IMR-90 (cell line): Measurements from ENCODE around the gene TSSK3. TPM values are rescaled to one million over a fixed set of nuclear protein-coding genes. Genes with fewer than 3 reads are reported as not detected.

ENCODE experiments used
- ATAC-seq: fragments of 200-7000 bp; cut with Tn5 transposase; 2 replicates; pipeline ENCODE4 v1.9.1; 2020; ENCODE audit warnings: low read depth, mild to moderate bottlenecking, moderate library complexity
- BruUV-seq: library from RNA; stranded (reverse); fragments of 400-500 nt; replicated peaks from 2 replicates; lab custom pipeline; 2021; lab: Mats Ljungman, UMichigan
- CTCF ChIA-PET: fragments of 300-600 bp; formaldehyde crosslinking; extraction: SDS; loops from one replicate; lab custom pipeline; 2021; ENCODE audit warnings: antibody characterized with exemption; lab: Yijun Ruan, JAX
- POLR2A ChIA-PET: fragments of 300-600 bp; sonication (Branson Sonifier 250); formaldehyde crosslinking; loops from one replicate; lab custom pipeline; 2022; ENCODE audit warnings: antibody characterized with exemption; ENCODE audit not compliant: unreplicated experiment; lab: Charles Lee
- DNase-seq: peaks from one replicate; pipeline ENCODE4 v3.0.0; 2013
- H2AFZ ChIP-seq: replicated peaks from 2 replicates; pipeline ENCODE3; 2013; ENCODE audit warnings: low read length, mild to moderate bottlenecking; ENCODE audit not compliant: poor library complexity
- H2AK5ac ChIP-seq: 2 replicates; pipeline ENCODE4 v1.6.1; 2013; ENCODE audit warnings: low read depth, low read length, inconsistent platforms
- H2AK9ac ChIP-seq: replicated peaks from 2 replicates; pipeline ENCODE3; 2013; ENCODE audit warnings: mild to moderate bottlenecking, low read depth, low read length, moderate library complexity; ENCODE audit not compliant: poor library complexity
- H2BK120ac ChIP-seq: 2 replicates; pipeline ENCODE4 v1.6.1; 2013; ENCODE audit warnings: low read depth, low read length, inconsistent platforms
- H2BK15ac ChIP-seq: 3 replicates; pipeline ENCODE4 v1.6.1; 2013; ENCODE audit warnings: low read depth, low read length, inconsistent platforms
- H2BK20ac ChIP-seq: 2 replicates; pipeline ENCODE4 v1.6.1; 2013; ENCODE audit warnings: low read depth, mild to moderate bottlenecking, inconsistent platforms, low read length, moderate library complexity
- H2BK5ac ChIP-seq: 2 replicates; pipeline ENCODE4 v1.6.1; 2013; ENCODE audit warnings: mild to moderate bottlenecking, low read depth, low read length, inconsistent platforms; ENCODE audit not compliant: poor library complexity, severe bottlenecking
- H3K14ac ChIP-seq: replicated peaks from 2 replicates; pipeline ENCODE4 v1.6.1; 2013; ENCODE audit warnings: low read depth, low read length, inconsistent platforms
- H3K18ac ChIP-seq: 2 replicates; pipeline ENCODE4 v1.6.1; 2013; ENCODE audit warnings: low read depth, low read length, control low read depth
- H3K23ac ChIP-seq: 2 replicates; pipeline ENCODE4 v1.6.1; 2013; ENCODE audit warnings: low read depth, low read length, inconsistent platforms
- H3K27ac ChIP-seq: 2 replicates; pipeline ENCODE4 v1.5.1; 2013; ENCODE audit warnings: mild to moderate bottlenecking, control low read depth, low read length; ENCODE audit not compliant: insufficient read depth
- H3K27me3 ChIP-seq: 2 replicates; pipeline ENCODE4 v1.6.1; 2013; ENCODE audit warnings: low read length; ENCODE audit not compliant: control insufficient read depth, insufficient read depth
- H3K36me3 ChIP-seq: 2 replicates; pipeline ENCODE4 v1.6.1; 2013; ENCODE audit warnings: low read length, mixed read lengths; ENCODE audit not compliant: control insufficient read depth, insufficient read depth
- H3K4ac ChIP-seq: 2 replicates; pipeline ENCODE4 v1.6.1; 2013; ENCODE audit warnings: low read depth, low read length, inconsistent platforms
- H3K4me1 ChIP-seq: 2 replicates; pipeline ENCODE4 v1.6.1; 2013; ENCODE audit warnings: low read length, mixed read lengths; ENCODE audit not compliant: control insufficient read depth, insufficient read depth
- H3K4me2 ChIP-seq: 2 replicates; pipeline ENCODE4 v1.6.1; 2013; ENCODE audit warnings: low read depth, mild to moderate bottlenecking, control low read depth, low read length, moderate library complexity
- H3K4me3 ChIP-seq: 2 replicates; pipeline ENCODE4 v1.5.1; 2013; ENCODE audit warnings: low read depth, mild to moderate bottlenecking, control low read depth, low read length, moderate library complexity; ENCODE audit not compliant: insufficient read depth
- H3K56ac ChIP-seq: 2 replicates; pipeline ENCODE4 v1.6.1; 2013; ENCODE audit warnings: low read length, inconsistent platforms; ENCODE audit not compliant: insufficient read depth; ENCODE audit errors: extremely low read depth
- H3K79me1 ChIP-seq, 2 experiments: 2 replicates each; pipeline ENCODE4 v1.6.1; 2013; ENCODE audit warnings: low read length in 2 of 2, inconsistent platforms in 1 of 2, low read depth in 1 of 2
- H3K9ac ChIP-seq: 2 replicates; pipeline ENCODE4 v1.6.1; 2013; ENCODE audit warnings: low read depth, low read length, control low read depth
- H3K9me1 ChIP-seq: 2 replicates; pipeline ENCODE4 v1.6.1; 2013; ENCODE audit warnings: low read length, inconsistent platforms; ENCODE audit not compliant: insufficient read depth
- H3K9me3 ChIP-seq: 2 replicates; pipeline ENCODE4 v1.6.1; 2013; ENCODE audit warnings: low read length; ENCODE audit not compliant: control insufficient read depth, insufficient read depth
- H4K20me1 ChIP-seq: 2 replicates; pipeline ENCODE4 v1.6.1; 2013; ENCODE audit warnings: low read length, inconsistent platforms; ENCODE audit not compliant: insufficient read depth
- H4K5ac ChIP-seq: 2 replicates; pipeline ENCODE4 v1.6.1; 2013; ENCODE audit warnings: mild to moderate bottlenecking, low read depth, low read length, control low read depth
- H4K8ac ChIP-seq, 2 experiments: 2 replicates each; pipeline ENCODE4 v1.6.1; 2013; ENCODE audit warnings: low read depth in 2 of 2, low read length in 2 of 2, control low read depth in 1 of 2, inconsistent platforms in 1 of 2
- H4K91ac ChIP-seq: 2 replicates; pipeline ENCODE4 v1.6.1; 2013; ENCODE audit warnings: low read depth, low read length, inconsistent platforms; ENCODE audit not compliant: insufficient read depth
- BHLHE40 ChIP-seq: fragments of 150-350 bp; IDR thresholded peaks from 2 replicates; pipeline ENCODE4 v1.6.1; 2016; ENCODE audit warnings: mild to moderate bottlenecking, low read depth, low read length
- CEBPB ChIP-seq: IDR thresholded peaks from 2 replicates; pipeline ENCODE4 v1.6.1; 2012; ENCODE audit warnings: low read depth, low read length, improper control_type of control experiment
- CHD1 ChIP-seq: IDR thresholded peaks from 2 replicates; pipeline ENCODE4 v1.6.1; 2012; ENCODE audit warnings: low read depth, low read length, improper control_type of control experiment
- CTCF ChIP-seq: conservative IDR thresholded peaks from 2 replicates; pipeline ENCODE4 v1.5.1; 2012; ENCODE audit warnings: mild to moderate bottlenecking, low read depth, low read length, improper control_type of control experiment
- ELK1 ChIP-seq: fragments of 150-350 bp; IDR thresholded peaks from 2 replicates; pipeline ENCODE4 v1.6.1; 2016; ENCODE audit warnings: low read depth, mild to moderate bottlenecking, low read length, moderate library complexity, borderline replicate concordance
- FOS ChIP-seq: fragments of 150-350 bp; IDR thresholded peaks from 2 replicates; pipeline ENCODE4 v1.6.1; 2016; ENCODE audit warnings: low read depth, low read length
- MXI1 ChIP-seq: IDR thresholded peaks from 2 replicates; pipeline ENCODE4 v1.6.1; 2012; ENCODE audit warnings: low read depth, mild to moderate bottlenecking, low read length, moderate library complexity, borderline replicate concordance
- NFE2L2 ChIP-seq: fragments of 150-350 bp; IDR thresholded peaks from 2 replicates; pipeline ENCODE4 v1.6.1; 2016; ENCODE audit warnings: low read depth, mild to moderate bottlenecking, low read length
- POLR2A ChIP-seq: IDR thresholded peaks from 2 replicates; pipeline ENCODE4 v1.6.1; 2012; ENCODE audit warnings: mild to moderate bottlenecking, low read depth, low read length
- RAD21 ChIP-seq: IDR thresholded peaks from 2 replicates; pipeline ENCODE4 v1.6.1; 2012; ENCODE audit warnings: low read length, improper control_type of control experiment
- RCOR1 ChIP-seq: IDR thresholded peaks from 2 replicates; pipeline ENCODE4 v1.6.1; 2012; ENCODE audit warnings: mild to moderate bottlenecking, low read length, improper control_type of control experiment; ENCODE audit not compliant: insufficient replicate concordance
- RFX5 ChIP-seq: IDR thresholded peaks from 2 replicates; pipeline ENCODE4 v1.8.0; 2012; ENCODE audit warnings: low read depth, mild to moderate bottlenecking, low read length, moderate library complexity
- SMC3 ChIP-seq: fragments of 150-350 bp; IDR thresholded peaks from 2 replicates; pipeline ENCODE4 v1.6.1; 2016; ENCODE audit warnings: low read depth, mild to moderate bottlenecking, antibody characterized with exemption, low read length, moderate library complexity
- USF2 ChIP-seq: fragments of 150-350 bp; IDR thresholded peaks from 2 replicates; pipeline ENCODE4 v1.6.1; 2017; ENCODE audit warnings: mild to moderate bottlenecking, antibody characterized with exemption, low read length, low read depth
- WGBS, 2 experiments: methylation state at CpG; one replicate each; pipeline versions ENCODE4 v1.1.5 to v1.1.7; 2013; ENCODE audit warnings: missing lambda C conversion rate in 2 of 2; ENCODE audit not compliant: insufficient read length in 1 of 2; ENCODE audit errors: extremely low coverage in 2 of 2; 5-methylcytosine and 5-hydroxymethylcytosine counted together
- dilution Hi-C: fragments of 300-500 bp; cut with HindIII; formaldehyde crosslinking; loops from one replicate; pipeline ENCODE4 v1.14.3; 2018; ENCODE audit warnings: low sequenced_read_pairs; ENCODE audit not compliant: unreplicated experiment
- in situ Hi-C: fragments of 300-500 bp; cut with MboI; formaldehyde crosslinking; loops from 3 replicates; pipeline ENCODE4 v1.14.3; 2019; ENCODE audit warnings: low sequenced_read_pairs, inconsistent platforms, mixed read lengths
- intact Hi-C: fragments of 100-400 bp; cut with micrococcal nuclease; formaldehyde crosslinking; loops from 2 replicates; pipeline ENCODE4 v1.10.0; 2022
- polyA plus RNA-seq, 3 experiments: library from polyadenylated mRNA; depleted of rRNA; stranded (reverse); fragments of >200 nt; gene quantifications; 2 replicates each; pipeline ENCODE4 v1.2.3, GENCODE V29; 2012; ENCODE audit warnings: low replicate concordance in 1 of 3
- total RNA-seq: library from RNA; depleted of rRNA; stranded (reverse); fragments of >200 nt; gene quantifications from 2 replicates; pipeline ENCODE4 v1.2.3, GENCODE V29; 2012

TSSK3 gene
- total and polyA plus RNA-seq, 2 of the 4 experiments (the other 2 are of a cell fraction), result 0.96 TPM; not detected in 1

- H3K4me1 ChIP-seq, result no peaks in the 10 kb centered on the region
- H2BK20ac ChIP-seq, result no peak overlapping the region
- in situ Hi-C loops, result no loop called here
- H3K9me3 ChIP-seq, result no peaks in the 10 kb centered on the region
- H4K8ac ChIP-seq, result no peak overlapping the region
- no peaks in the 10 kb centered on the region for H3K27me3 ChIP-seq
- no peak overlapping the region for H3K27ac ChIP-seq
- no peak overlapping the region for H3K4me2 ChIP-seq
- ATAC-seq (no peak), DNase-seq (no peak)
- no peak overlapping the region for H3K18ac ChIP-seq
- H3K4me3 ChIP-seq, result no peak overlapping the region
- H4K5ac ChIP-seq, result no peak overlapping the region
- H3K9ac ChIP-seq, result no peak overlapping the region
- no peak overlapping the region for H3K14ac ChIP-seq
- TF ChIP-seq RAD21 (no peak), ELK1 (no peak), CEBPB (no peak), RCOR1 (no peak), USF2 (no peak), NFE2L2 (no peak), MXI1 (no peak), POLR2A (no peak), BHLHE40 (no peak), CTCF (no peak), SMC3 (no peak), FOS (no peak), RFX5 (no peak), CHD1 (no peak)
- H3K23ac ChIP-seq, result no peak overlapping the region
- no peak overlapping the region for H2BK15ac ChIP-seq
- H3K9me1 ChIP-seq, result 0 out of 2 replicates have a peak, but pooled peaks cover 4% of the 10 kb centered on the region
- H3K36me3 ChIP-seq, result peaks cover 45% of the 10 kb centered on the region
- ChIA-PET CTCF (no interaction called here), POLR2A (no interaction called here)
- no peak overlapping the region for H2AK5ac ChIP-seq
- H3K79me1 ChIP-seq, result peaks cover 0 to 7% of the 10 kb centered on the region in 2 experiments; a peak in 1 of 4 replicates
- H3K4ac ChIP-seq, result no peak overlapping the region
- intact Hi-C loops, result no loop called here
- no peak overlapping the region for H2BK5ac ChIP-seq
- 0 out of 2 replicates have a peak overlapping the region, but pooled peaks have one; percentile 3 for H3K56ac ChIP-seq
- BruUV-seq, result no TSS peak
- no CpG with 5 or more reads among the region's 5 CpGs for WGBS, 2 experiments
- H4K91ac ChIP-seq, result no peak overlapping the region
- dilution Hi-C loops, result no loop called here
- no peak overlapping the region for H2BK120ac ChIP-seq
- H2AK9ac ChIP-seq, result no peak overlapping the region
- no peak overlapping the region for H2AFZ ChIP-seq
- H4K20me1 ChIP-seq, result no peaks in the 10 kb centered on the region; the same call in 1 of the 2 replicates
Observed at GRCh38 chr1:32364836-32365235, 2.5 kb downstream of the TSSK3 start.
